GM12874 (cell line): ENCODE data around the gene MMP28.

Experiments
- TF ChIP-seq, protein P1 (sequence below): IDR thresholded peaks from 2 replicates; pipeline ENCODE4 v1.5.1; 2011; ENCODE audit warnings: low read depth, mild to moderate bottlenecking, control low read depth, low read length, moderate library complexity; ENCODE audit not compliant: insufficient read depth

The MMP28 gene

DNA sequence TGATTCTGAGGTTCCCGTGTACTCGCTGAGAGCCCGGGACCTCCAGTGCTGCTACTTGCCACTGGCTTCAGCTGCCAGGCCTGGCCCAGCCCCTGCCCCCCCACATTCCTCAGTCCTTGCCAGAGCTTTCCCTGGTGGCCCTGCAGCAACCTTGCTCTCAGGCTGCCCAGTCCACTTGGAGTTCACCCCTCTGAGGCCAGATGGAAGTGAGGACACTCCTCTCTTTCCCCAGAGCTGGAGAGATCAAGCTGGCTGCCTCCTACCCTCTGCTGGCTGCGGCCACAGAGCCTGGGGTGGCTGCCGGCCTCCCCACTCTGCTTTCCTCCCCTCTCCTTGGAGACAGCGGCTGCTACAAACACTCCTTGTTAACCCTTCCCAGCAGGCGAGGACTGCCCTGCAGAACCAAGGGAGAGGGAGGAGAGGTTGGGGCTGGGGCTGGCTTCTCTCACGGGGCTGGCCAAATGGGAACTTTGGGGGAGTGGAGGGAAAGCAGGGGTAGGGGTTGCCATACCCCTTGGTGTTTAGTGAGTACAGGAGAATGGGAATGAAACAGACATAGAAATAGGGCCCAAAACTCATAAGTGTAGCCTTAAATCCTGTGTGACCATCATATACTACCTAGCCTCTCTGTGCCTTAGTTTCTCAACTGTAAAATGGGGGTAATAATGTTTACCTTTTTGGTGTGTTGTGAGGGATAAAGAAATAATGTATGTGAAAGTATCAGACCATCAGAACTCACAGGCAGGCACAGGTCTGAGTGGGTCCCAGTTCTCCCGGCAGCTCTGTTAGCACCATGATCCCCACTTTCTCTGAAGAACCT is 42.3 kb downstream of the MMP28 start, which contains the start of gene GAS2L2:
GAS2L2 (minus strand) TSS at position 295 of the 820 bp plus-strand sequence. CDS start 389 bp downstream, outside the sequence.
- TF ChIP-seq, protein P1, sequence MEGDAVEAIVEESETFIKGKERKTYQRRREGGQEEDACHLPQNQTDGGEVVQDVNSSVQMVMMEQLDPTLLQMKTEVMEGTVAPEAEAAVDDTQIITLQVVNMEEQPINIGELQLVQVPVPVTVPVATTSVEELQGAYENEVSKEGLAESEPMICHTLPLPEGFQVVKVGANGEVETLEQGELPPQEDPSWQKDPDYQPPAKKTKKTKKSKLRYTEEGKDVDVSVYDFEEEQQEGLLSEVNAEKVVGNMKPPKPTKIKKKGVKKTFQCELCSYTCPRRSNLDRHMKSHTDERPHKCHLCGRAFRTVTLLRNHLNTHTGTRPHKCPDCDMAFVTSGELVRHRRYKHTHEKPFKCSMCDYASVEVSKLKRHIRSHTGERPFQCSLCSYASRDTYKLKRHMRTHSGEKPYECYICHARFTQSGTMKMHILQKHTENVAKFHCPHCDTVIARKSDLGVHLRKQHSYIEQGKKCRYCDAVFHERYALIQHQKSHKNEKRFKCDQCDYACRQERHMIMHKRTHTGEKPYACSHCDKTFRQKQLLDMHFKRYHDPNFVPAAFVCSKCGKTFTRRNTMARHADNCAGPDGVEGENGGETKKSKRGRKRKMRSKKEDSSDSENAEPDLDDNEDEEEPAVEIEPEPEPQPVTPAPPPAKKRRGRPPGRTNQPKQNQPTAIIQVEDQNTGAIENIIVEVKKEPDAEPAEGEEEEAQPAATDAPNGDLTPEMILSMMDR = no peak

DNA sequence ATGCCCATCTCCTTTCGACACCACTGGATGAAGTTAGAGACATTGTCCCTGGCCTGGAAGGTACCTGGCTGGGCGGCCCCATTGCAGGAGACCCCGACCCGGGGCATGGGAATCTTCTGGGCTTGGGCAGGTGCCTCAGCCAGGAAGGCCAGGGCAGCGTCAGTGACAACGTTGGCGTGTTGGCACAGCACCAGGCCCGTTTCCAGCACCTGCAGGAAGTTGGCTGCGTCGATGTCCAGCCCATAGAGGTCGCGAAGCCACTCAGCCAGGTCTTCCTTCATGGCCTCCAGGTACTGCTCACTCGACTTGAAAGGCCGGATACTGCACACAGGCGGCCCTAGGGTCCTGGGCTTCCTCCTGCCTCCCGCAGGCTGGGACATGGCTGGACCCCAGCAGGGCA is 43.0 kb downstream of the MMP28 start:
- TF ChIP-seq, protein P1 = no peak

DNA sequence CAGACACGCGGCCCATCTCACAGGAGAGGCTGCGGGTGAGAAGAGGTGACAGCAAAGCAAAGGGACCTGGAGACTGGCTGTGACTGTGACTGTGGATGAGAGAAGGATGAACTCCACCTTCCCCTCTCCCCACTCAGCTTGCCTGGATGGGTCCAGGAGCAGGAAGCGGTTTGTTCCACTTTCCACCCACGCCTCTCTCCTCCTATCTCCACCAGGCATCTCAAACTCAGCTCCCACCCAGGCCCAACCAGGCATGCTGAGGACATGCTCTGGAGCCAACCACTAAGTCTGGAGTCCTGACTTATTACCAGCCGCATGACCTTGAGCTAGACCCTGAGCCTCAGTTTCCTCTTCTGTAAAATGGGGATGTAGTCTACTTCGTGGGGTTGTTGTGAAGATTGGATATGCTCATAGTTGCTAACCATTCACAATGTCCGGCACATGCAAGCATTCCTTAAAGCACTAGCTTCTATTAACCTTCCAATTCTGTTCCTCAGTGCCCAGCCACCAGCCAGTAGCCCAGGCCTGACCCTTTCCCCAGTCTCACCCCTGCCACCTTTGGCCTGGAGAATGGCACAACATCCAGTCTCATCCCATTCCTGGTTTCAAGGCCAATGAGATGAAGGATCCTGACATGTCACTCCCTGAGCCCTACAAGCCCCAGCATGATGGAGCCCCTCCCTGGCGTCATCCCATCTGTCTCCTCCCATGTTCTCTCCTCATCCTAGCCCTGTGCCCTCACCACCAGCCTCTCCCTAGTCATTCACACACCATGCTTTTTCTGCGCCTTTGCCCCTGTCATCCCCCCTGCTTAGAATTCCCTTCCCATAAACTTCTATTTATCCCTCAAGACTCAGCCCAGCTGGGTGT is 44.7 kb downstream of the MMP28 start:
- TF ChIP-seq, protein P1 = no peak

DNA sequence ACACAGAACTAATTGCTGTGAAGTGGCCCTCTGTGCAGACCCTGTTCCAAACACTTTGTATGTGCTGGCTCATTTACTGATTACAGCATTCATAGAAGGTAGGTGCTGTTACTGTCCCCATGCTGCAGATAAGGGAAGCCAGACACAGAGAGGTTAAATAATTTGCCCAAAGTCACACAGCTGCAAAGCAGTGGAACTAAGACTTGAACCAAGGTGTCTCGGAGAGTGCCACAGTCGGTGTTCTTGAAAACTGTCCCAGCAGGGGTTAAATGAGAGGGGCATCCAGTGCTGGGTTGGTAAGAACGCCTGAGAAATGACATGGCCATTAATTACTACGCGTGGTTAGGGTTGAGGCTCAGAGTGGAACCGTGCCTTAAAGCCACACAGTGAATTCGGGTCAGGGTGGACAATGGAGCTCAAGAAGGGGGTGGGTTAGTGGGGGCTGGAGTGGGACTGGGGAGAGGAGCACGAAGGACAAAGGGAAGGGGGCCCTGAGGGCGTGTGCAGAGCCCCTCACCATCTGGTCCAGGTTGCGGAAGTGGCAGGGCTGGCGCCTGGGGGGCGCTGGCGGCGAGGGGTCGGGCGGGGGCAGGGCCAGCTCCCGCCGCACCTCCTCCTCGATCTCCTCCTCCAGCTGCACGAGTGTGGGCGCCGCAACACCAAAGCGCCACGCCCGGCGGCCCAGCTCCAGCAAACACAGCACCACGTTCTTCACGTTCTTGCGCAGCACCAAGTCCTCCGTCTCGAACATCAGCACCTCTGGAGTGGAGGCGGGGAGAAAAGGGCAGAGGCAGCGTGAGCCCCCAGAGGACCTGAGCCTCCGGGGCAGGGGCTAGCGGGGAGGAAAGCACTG is 45.7 kb downstream of the MMP28 start:
- TF ChIP-seq, protein P1 = no peak

DNA sequence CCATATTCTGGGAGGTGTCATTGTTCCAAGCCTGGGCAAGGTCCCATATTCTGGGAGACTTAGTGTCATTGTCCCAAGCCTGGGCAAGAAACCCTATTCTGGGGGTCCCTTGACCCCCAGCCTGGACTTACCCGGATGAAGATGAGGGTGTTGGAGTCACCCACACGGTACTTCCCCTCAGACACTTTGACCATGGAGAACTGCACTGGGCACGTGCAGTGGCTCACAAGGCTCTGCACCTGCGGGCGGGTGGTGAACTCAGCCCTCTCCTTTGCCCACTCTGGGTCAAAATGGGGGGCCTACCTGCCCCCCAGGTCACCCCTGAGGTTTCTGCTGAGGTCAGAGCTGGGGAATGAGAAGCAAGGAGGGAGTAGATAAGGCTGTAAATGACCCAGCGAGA is 46.5 kb downstream of the MMP28 start:
- TF ChIP-seq, protein P1 = no peak

DNA sequence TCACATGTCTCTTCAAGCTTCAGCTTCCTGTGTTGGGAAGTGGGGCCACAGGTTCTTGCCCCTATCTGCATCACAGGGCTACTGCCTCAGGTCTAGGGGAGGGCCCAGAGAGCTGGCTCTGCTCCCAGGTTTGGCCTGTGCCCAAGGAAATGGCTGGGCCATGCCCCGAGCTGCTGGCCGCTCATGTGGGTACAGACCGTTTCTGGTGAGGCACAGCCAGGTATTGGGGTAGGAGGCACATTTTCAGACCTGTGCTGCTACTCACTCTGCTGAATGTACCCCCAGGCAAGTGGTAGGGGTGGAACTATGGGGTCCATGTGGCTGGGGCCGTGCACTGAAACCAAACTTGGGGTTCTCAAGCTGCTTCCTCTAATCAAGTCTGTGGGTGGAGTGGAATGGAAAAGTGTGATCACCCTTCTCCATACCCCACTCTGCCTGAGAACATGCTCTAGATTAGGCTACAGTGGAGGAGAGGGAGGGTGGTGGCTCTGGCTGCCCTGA is 47.0 kb downstream of the MMP28 start:
- TF ChIP-seq, protein P1 = no peak
